NB4 (cell line): Measurements from ENCODE around the gene GRM7.

ENCODE experiments used
- CTCF ChIP-seq: IDR thresholded peaks from one replicate; pipeline ENCODE4 v1.5.1; 2012; ENCODE audit warnings: low read depth, low read length
- MYC ChIP-seq: IDR thresholded peaks from 2 replicates; pipeline ENCODE4 v1.6.1; 2011; ENCODE audit warnings: low read depth, low read length

DNA sequence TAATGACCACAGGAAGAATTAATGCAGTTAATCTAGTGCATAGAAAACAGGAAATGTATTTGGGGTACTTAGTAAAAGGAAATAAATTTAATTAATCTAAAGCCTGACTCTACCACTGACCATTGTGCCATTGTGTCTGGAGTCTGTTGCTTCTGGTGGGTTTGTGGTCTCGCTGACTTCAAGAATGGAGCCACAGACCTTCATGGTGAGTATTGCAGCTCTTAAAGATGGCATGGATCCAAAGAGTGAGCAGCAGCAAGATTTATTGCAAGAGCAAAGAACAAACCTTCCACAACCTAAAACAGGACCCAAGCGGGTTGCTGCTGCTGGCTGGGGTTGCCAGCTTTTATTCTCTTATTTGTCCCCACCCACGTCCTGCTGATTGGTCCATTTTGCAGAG lies 929.2 kb downstream of the GRM7 start:
- TF ChIP-seq CTCF = no peak
- no peak for TF ChIP-seq MYC
